SU-DHL-6 (cell line): Measurements from ENCODE around the gene RALGAPA1.

ENCODE experiments used
- CTCF ChIP-seq: fragments of 200-600 bp; sonication (generic); IDR thresholded peaks from one replicate; pipeline ENCODE4 v1.5.1; 2017; ENCODE audit warnings: antibody characterized with exemption, mild to moderate bottlenecking, low read length, moderate library complexity; ENCODE audit not compliant: insufficient read depth, poor library complexity, severe bottlenecking
- EZH2phosphoT487 ChIP-seq: fragments of 200-600 bp; sonication (generic), shearing (Covaris generic); conservative IDR thresholded peaks from 2 replicates; pipeline ENCODE4 v1.6.1; 2018; ENCODE audit warnings: mild to moderate bottlenecking, antibody characterized with exemption, low read length, moderate library complexity, mixed read lengths

GRCh38 chr14:35607380-35607779 is 201.7 kb downstream of the RALGAPA1 start:
- TF ChIP-seq CTCF (no peak), EZH2phosphoT487 (no peak)
